ENCODE results near the gene PPIG. TPM values are rescaled to one million over a fixed set of nuclear protein-coding genes. Genes with fewer than 3 reads are reported as not detected.

Gene PPIG
- total RNA-seq, 8 experiments from 2014 or later = 42.9 to 59.6 (median 52.2) TPM

Other genes starting within 250 kb of the PPIG start
- gene LRP2, start 221.8 kb upstream of the PPIG start, total RNA-seq = 10 to 100 TPM in 2 of 8 experiments, 1 to 10 TPM in 3, under 1 TPM in 2, not detected in 1; 0.03 to 29.2 (median 6.5) TPM
- gene BBS5, start 104.9 kb upstream of the PPIG start, total RNA-seq = 10 to 100 TPM in 1 of 8 experiments, 1 to 10 TPM in 7; 4.4 to 15.5 (median 6.4) TPM
- 1 to 10 TPM in 2 of 8 experiments, under 1 TPM in 6; 0.31 to 3.0 (median 0.61) TPM for gene KLHL41, start 74.6 kb upstream of the PPIG start, total RNA-seq
- 10 to 100 TPM; 20.0 to 80.9 (median 26.5) TPM for gene FASTKD1, start 10.5 kb upstream of the PPIG start, total RNA-seq
- 10 to 100 TPM in 1 of 8 experiments, 1 to 10 TPM in 4, under 1 TPM in 2, not detected in 1; 0.10 to 14.7 (median 1.8) TPM for gene CFAP210, start 110.1 kb downstream of the PPIG start, total RNA-seq
- gene PHOSPHO2, start 110.1 kb downstream of the PPIG start, total RNA-seq = 1 to 10 TPM; 3.6 to 8.6 (median 4.5) TPM
- gene KLHL23, start 149.5 kb downstream of the PPIG start, total RNA-seq = 10 to 100 TPM in 7 of 8 experiments, under 1 TPM in 1; 0.20 to 45.2 (median 25.2) TPM
- 100 to 1,000 TPM; 107 to 174 (median 157) TPM for gene SSB, start 214.5 kb downstream of the PPIG start, total RNA-seq
- 10 to 100 TPM; 41.0 to 80.8 (median 53.9) TPM for gene METTL5, start 240.6 kb downstream of the PPIG start, total RNA-seq
- gene UBR3, start 243.1 kb downstream of the PPIG start, total RNA-seq = 10 to 100 TPM; 24.7 to 61.0 (median 33.2) TPM

Measured in motor neuron (in vitro differentiated cells).